ENCODE data around the gene TCF12. TPM values are rescaled to one million over a fixed set of nuclear protein-coding genes. Genes with fewer than 3 reads are reported as not detected.

The TCF12 gene
- total RNA-seq, 1 donor from 2014 or later = 123 TPM

DNA sequence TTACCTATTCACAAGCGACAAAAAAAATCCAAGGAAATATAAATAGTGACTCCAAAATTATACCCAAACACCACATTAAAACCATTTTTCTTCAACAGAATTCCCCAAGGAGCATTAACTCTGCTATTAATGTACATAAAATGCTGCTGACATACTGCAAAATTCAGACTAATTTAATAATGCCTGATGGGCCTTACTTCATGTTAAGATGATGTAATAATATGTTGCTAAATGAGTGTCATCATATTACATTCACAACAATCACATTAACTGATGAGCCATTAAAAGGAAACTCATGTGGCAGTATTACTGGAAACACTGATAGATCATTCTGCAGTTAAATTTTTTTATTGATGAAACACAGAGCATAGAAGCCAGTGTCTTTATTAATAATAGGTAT lies 253.0 kb downstream of the TCF12 start:
- Mint-ChIP-seq H3K27ac (ENCODE audit: unreplicated experiment) (no peak overlapping the region), H3K36me3 (ENCODE audit: low read depth, unreplicated experiment) (no peaks in the 10 kb centered on the region), H3K9me3 (ENCODE audit: unreplicated experiment) (no peaks in the 10 kb centered on the region), H3K4me3 (ENCODE audit: unreplicated experiment) (no peak overlapping the region), H3K27me3 (ENCODE audit: unreplicated experiment) (no peaks in the 10 kb centered on the region), H3K4me1 (ENCODE audit: unreplicated experiment) (peaks cover 3% of the 10 kb centered on the region)
- no peak for DNase-seq (ENCODE audit: low spot score)
- no peak for TF ChIP-seq CTCF (IDR thresholded peaks at IDR 0.05; ENCODE audit: unreplicated experiment)

GRCh38 chr15:57172925-57173324 lies 254.5 kb downstream of the TCF12 start:
- DNase-seq (ENCODE audit: low spot score) = no peak
- H3K9me3 Mint-ChIP-seq (ENCODE audit: unreplicated experiment) = no peaks in the 10 kb centered on the region
- no peaks in the 10 kb centered on the region for H3K4me1 Mint-ChIP-seq (ENCODE audit: unreplicated experiment)
- H3K4me3 Mint-ChIP-seq (ENCODE audit: unreplicated experiment) = no peak overlapping the region
- H3K27ac Mint-ChIP-seq (ENCODE audit: unreplicated experiment) = no peak overlapping the region
- H3K36me3 Mint-ChIP-seq (ENCODE audit: low read depth, unreplicated experiment) = no peaks in the 10 kb centered on the region
- TF ChIP-seq CTCF (IDR thresholded peaks at IDR 0.05; ENCODE audit: unreplicated experiment) = no peak
- H3K27me3 Mint-ChIP-seq (ENCODE audit: unreplicated experiment) = no peaks in the 10 kb centered on the region

DNA sequence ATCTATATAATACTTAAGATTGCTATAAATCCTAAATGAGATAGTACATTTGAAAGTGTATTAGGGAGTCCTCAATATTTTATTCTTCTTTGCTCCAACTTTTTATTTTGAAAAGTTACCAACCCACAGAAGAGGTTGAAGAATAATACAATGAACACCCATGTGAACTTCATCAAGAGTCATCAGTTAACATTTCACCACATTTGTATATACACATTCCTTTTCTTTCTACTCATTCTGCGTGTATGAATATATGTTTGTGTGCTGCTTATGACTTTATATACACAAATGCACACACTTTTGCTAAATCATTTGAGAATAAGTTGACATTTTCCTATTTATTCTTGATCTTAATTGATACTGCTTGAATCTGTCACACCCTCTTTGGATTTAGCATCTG lies 264.6 kb downstream of the TCF12 start:
- H3K36me3 Mint-ChIP-seq (ENCODE audit: low read depth, unreplicated experiment) = peaks cover 16% of the 10 kb centered on the region
- no peaks in the 10 kb centered on the region for H3K27me3 Mint-ChIP-seq (ENCODE audit: unreplicated experiment)
- no peak overlapping the region for H3K27ac Mint-ChIP-seq (ENCODE audit: unreplicated experiment)
- H3K4me3 Mint-ChIP-seq (ENCODE audit: unreplicated experiment) = no peak overlapping the region
- no peak for TF ChIP-seq CTCF (IDR thresholded peaks at IDR 0.05; ENCODE audit: unreplicated experiment)
- H3K4me1 Mint-ChIP-seq (ENCODE audit: unreplicated experiment) = no peaks in the 10 kb centered on the region
- no peaks in the 10 kb centered on the region for H3K9me3 Mint-ChIP-seq (ENCODE audit: unreplicated experiment)
- DNase-seq (ENCODE audit: low spot score) = no peak

DNA sequence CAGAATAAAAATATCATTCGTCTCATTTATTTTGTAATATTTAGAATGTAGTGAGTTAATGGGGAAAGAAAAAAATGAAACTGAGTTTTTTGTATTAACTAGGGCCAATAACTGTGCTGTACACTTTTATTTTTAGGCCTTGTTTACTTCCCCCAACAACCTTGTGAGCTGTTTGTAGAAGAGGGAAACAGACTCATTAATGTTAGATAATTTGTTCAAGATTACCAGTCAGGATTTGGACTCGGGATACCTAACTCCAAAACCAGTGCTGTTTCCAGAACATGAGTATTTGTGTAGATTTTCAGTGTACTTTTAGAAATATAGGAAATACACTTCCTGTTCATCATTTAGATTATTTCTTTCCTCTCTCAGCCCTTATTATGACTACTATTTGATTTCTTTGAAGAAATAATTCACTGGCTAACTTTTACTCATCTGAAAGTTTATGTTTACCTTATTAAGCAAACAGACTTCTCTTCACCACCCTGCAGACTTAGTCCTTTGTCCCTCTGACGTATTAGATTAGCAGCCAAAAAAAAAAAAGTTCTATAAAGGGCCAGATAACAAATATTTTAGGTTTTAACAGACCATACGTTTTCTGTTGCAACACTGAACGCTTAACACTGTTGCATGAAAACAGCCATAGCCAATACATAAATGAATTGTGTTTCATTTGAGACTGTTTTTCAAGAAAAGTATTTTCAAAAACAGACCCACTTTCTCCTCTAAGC lies 265.3 kb downstream of the TCF12 start:
- Mint-ChIP-seq H3K27me3 (ENCODE audit: unreplicated experiment) (no peaks in the 10 kb centered on the region), H3K4me1 (ENCODE audit: unreplicated experiment) (no peaks in the 10 kb centered on the region), H3K4me3 (ENCODE audit: unreplicated experiment) (no peak overlapping the region), H3K9me3 (ENCODE audit: unreplicated experiment) (no peaks in the 10 kb centered on the region), H3K36me3 (ENCODE audit: low read depth, unreplicated experiment) (peaks cover 16% of the 10 kb centered on the region), H3K27ac (ENCODE audit: unreplicated experiment) (no peak overlapping the region)
- no peak for DNase-seq (ENCODE audit: low spot score)
- no peak for TF ChIP-seq CTCF (IDR thresholded peaks at IDR 0.05; ENCODE audit: unreplicated experiment)

- DNase-seq (ENCODE audit: low spot score) = no peak
- H3K36me3 Mint-ChIP-seq (ENCODE audit: low read depth, unreplicated experiment) = peaks cover 16% of the 10 kb centered on the region
- TF ChIP-seq CTCF (IDR thresholded peaks at IDR 0.05; ENCODE audit: unreplicated experiment) = no peak
- H3K9me3 Mint-ChIP-seq (ENCODE audit: unreplicated experiment) = no peaks in the 10 kb centered on the region
- no peaks in the 10 kb centered on the region for H3K4me1 Mint-ChIP-seq (ENCODE audit: unreplicated experiment)
- no peak overlapping the region for H3K27ac Mint-ChIP-seq (ENCODE audit: unreplicated experiment)
- H3K4me3 Mint-ChIP-seq (ENCODE audit: unreplicated experiment) = no peak overlapping the region
- H3K27me3 Mint-ChIP-seq (ENCODE audit: unreplicated experiment) = no peaks in the 10 kb centered on the region
Observed at GRCh38 chr15:57184502-57184901, 266.1 kb downstream of the TCF12 start.
